ENCODE measurements around the gene NELL1.

GRCh38 chr11:20715931-20716330 is 46.5 kb downstream of the NELL1 start:
- no peak for TF ChIP-seq IRF3 (IDR thresholded peaks at IDR 0.05; ENCODE audit: low read depth, low read length)
- no peak for TF ChIP-seq CTCF (IDR thresholded peaks at IDR 0.05)
- TF ChIP-seq PBX3 (IDR thresholded peaks at IDR 0.05) = no peak
- TF ChIP-seq RXRA (IDR thresholded peaks at IDR 0.05; ENCODE audit: borderline replicate concordance, low read depth) = no peak
- no peak for TF ChIP-seq CHD2 (IDR thresholded peaks at IDR 0.05; ENCODE audit: low read length, partially characterized antibody)
